PFSK-1 (cell line): ENCODE data around the gene CTDSPL2.

Source experiments
- POLR2AphosphoS5 ChIP-seq: IDR thresholded peaks from 2 replicates; pipeline ENCODE4 v1.6.1; 2012; ENCODE audit warnings: low read depth, mild to moderate bottlenecking, control low read depth, low read length, moderate library complexity
- REST ChIP-seq, 2 experiments: IDR thresholded peaks; 2 replicates each; pipeline versions ENCODE4 v1.6.1 to v1.8.0; 2011 to 2012; ENCODE audit warnings: low read depth in 2 of 2, low read length in 2 of 2, control low read depth in 1 of 2, inconsistent platforms in 1 of 2, mild to moderate bottlenecking in 1 of 2, moderate library complexity in 1 of 2; ENCODE audit not compliant: insufficient read depth in 1 of 2
- TAF1 ChIP-seq: IDR thresholded peaks from 2 replicates; pipeline ENCODE4 v1.6.1; 2012; ENCODE audit warnings: low read length, control low read depth, borderline replicate concordance; ENCODE audit not compliant: insufficient read depth

- TF ChIP-seq POLR2AphosphoS5 (no peak), REST (IDR thresholded peaks at IDR 0.05; ENCODE audit: insufficient read depth in 1 of 2, low read depth in 2 of 2, low read length in 2 of 2) (no peak), TAF1 (no peak)
Observed at GRCh38 chr15:44492672-44493071, 65.2 kb downstream of the CTDSPL2 start.
